ENCODE measurements around the gene ACVRL1. TPM values are rescaled to one million over a fixed set of nuclear protein-coding genes. Genes with fewer than 3 reads are reported as not detected.

Gene ACVRL1
- total RNA-seq, 1 experiment from 2014 or later = 0.98 TPM

DNA sequence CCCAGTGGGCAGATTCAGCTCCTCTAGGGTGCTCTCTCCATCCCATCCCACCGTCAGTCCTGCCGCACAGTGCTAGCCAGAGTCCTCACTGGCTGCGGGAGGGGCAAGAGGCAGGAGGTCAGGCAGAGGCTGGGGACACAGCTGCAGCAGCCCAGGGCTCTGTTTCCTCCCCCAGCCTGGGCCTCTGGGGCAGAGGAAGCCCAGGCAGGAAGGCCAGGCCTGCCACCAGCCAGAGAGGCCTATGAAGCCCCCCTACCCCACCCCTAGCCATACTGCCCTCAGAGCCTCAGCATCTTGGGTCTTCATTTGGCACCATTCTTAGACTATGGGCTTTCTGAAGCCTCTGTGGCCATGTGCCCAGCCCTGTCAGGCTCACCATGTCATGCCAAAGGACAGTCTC, 3.4 kb downstream of the ACVRL1 start (continued):
- TF ChIP-seq, protein P1, sequence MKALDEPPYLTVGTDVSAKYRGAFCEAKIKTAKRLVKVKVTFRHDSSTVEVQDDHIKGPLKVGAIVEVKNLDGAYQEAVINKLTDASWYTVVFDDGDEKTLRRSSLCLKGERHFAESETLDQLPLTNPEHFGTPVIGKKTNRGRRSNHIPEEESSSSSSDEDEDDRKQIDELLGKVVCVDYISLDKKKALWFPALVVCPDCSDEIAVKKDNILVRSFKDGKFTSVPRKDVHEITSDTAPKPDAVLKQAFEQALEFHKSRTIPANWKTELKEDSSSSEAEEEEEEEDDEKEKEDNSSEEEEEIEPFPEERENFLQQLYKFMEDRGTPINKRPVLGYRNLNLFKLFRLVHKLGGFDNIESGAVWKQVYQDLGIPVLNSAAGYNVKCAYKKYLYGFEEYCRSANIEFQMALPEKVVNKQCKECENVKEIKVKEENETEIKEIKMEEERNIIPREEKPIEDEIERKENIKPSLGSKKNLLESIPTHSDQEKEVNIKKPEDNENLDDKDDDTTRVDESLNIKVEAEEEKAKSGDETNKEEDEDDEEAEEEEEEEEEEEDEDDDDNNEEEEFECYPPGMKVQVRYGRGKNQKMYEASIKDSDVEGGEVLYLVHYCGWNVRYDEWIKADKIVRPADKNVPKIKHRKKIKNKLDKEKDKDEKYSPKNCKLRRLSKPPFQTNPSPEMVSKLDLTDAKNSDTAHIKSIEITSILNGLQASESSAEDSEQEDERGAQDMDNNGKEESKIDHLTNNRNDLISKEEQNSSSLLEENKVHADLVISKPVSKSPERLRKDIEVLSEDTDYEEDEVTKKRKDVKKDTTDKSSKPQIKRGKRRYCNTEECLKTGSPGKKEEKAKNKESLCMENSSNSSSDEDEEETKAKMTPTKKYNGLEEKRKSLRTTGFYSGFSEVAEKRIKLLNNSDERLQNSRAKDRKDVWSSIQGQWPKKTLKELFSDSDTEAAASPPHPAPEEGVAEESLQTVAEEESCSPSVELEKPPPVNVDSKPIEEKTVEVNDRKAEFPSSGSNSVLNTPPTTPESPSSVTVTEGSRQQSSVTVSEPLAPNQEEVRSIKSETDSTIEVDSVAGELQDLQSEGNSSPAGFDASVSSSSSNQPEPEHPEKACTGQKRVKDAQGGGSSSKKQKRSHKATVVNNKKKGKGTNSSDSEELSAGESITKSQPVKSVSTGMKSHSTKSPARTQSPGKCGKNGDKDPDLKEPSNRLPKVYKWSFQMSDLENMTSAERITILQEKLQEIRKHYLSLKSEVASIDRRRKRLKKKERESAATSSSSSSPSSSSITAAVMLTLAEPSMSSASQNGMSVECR (CRISPR knock-in tag; IDR thresholded peaks at IDR 0.05; ENCODE audit: borderline replicate concordance) = no peak

DNA sequence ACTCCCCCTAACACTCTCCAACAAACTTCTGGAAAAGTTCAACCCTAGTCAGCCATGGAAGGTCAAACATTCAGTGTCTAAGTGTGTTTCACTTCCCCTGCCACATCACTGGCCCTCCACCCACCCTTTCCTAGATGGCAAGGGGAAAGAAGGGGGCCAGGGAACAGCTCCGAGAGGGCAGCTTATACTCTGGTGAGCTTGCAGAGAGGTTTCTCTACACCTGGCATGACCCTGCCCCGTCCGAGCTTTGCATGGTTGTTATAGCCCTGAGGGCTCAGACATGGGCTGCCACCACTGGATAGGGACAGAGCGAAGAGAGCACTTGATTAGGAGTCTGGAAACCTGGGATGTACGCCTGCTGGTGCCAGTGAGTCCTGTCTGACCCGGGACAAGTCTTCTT, 4.0 kb downstream of the ACVRL1 start:
- H3K27me3 Mint-ChIP-seq (ENCODE audit: low read depth) = peaks cover 40% of the 10 kb centered on the region
- H3K4me3 Mint-ChIP-seq = no peak overlapping the region
- H3K27ac Mint-ChIP-seq = no peak overlapping the region
- H3K36me3 Mint-ChIP-seq = no peaks in the 10 kb centered on the region
- DNase-seq (ENCODE audit: low spot score) (no peak), ATAC-seq (no peak)
- TF ChIP-seq TEAD1 (CRISPR knock-in tag; IDR thresholded peaks at IDR 0.05) = no peak
- TF ChIP-seq KAT7 (CRISPR knock-in tag; IDR thresholded peaks at IDR 0.05; ENCODE audit: borderline replicate concordance) = no peak
- no peak for TF ChIP-seq ZNF317 (CRISPR knock-in tag; IDR thresholded peaks at IDR 0.05; ENCODE audit: borderline replicate concordance, low read depth)
- no peak for TF ChIP-seq ZNF263 (CRISPR knock-in tag; IDR thresholded peaks at IDR 0.05; ENCODE audit: low read depth)
- TF ChIP-seq, protein P2, sequence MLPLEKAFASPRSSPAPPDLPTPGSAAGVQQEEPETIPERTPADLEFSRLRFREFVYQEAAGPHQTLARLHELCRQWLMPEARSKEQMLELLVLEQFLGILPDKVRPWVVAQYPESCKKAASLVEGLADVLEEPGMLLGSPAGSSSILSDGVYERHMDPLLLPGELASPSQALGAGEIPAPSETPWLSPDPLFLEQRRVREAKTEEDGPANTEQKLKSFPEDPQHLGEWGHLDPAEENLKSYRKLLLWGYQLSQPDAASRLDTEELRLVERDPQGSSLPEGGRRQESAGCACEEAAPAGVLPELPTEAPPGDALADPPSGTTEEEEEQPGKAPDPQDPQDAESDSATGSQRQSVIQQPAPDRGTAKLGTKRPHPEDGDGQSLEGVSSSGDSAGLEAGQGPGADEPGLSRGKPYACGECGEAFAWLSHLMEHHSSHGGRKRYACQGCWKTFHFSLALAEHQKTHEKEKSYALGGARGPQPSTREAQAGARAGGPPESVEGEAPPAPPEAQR (CRISPR knock-in tag; IDR thresholded peaks at IDR 0.05) = no peak
- TF ChIP-seq RORB (CRISPR knock-in tag; IDR thresholded peaks at IDR 0.05) = no peak
- TF ChIP-seq, protein P3, sequence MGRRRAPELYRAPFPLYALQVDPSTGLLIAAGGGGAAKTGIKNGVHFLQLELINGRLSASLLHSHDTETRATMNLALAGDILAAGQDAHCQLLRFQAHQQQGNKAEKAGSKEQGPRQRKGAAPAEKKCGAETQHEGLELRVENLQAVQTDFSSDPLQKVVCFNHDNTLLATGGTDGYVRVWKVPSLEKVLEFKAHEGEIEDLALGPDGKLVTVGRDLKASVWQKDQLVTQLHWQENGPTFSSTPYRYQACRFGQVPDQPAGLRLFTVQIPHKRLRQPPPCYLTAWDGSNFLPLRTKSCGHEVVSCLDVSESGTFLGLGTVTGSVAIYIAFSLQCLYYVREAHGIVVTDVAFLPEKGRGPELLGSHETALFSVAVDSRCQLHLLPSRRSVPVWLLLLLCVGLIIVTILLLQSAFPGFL (CRISPR knock-in tag; IDR thresholded peaks at IDR 0.05; ENCODE audit: borderline replicate concordance) = no peak
- TF ChIP-seq ELF4 (CRISPR knock-in tag; IDR thresholded peaks at IDR 0.05; ENCODE audit: low read depth) = no peak
- TF ChIP-seq, protein P4, sequence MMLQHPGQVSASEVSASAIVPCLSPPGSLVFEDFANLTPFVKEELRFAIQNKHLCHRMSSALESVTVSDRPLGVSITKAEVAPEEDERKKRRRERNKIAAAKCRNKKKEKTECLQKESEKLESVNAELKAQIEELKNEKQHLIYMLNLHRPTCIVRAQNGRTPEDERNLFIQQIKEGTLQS (CRISPR knock-in tag; conservative IDR thresholded peaks at IDR 0.05) = no peak
- TF ChIP-seq, protein P5, sequence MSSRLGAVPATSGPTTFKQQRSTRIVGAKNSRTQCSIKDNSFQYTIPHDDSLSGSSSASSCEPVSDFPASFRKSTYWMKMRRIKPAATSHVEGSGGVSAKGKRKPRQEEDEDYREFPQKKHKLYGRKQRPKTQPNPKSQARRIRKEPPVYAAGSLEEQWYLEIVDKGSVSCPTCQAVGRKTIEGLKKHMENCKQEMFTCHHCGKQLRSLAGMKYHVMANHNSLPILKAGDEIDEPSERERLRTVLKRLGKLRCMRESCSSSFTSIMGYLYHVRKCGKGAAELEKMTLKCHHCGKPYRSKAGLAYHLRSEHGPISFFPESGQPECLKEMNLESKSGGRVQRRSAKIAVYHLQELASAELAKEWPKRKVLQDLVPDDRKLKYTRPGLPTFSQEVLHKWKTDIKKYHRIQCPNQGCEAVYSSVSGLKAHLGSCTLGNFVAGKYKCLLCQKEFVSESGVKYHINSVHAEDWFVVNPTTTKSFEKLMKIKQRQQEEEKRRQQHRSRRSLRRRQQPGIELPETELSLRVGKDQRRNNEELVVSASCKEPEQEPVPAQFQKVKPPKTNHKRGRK (CRISPR knock-in tag; IDR thresholded peaks at IDR 0.05; ENCODE audit: borderline replicate concordance) = no peak
- no peak for TF ChIP-seq GTF2I (CRISPR knock-in tag; conservative IDR thresholded peaks at IDR 0.05)
- no peak for TF ChIP-seq NR1H2 (CRISPR knock-in tag; IDR thresholded peaks at IDR 0.05)
- no peak for TF ChIP-seq EMX1 (CRISPR knock-in tag; IDR thresholded peaks at IDR 0.05)
- CTCF ChIA-PET = interaction anchor here (1.1 to 5.5 kb wide), 9 partner anchors 9 to 111 kb away, joined by 3 to 143 read pairs (median 24); partner anchors contain the start of gene ANKRD33
- POLR2A ChIA-PET = no interaction called here
- H3K4me1 Mint-ChIP-seq = peaks cover 22% of the 10 kb centered on the region
- no peaks in the 10 kb centered on the region for H3K9me3 Mint-ChIP-seq

All from WTC11 (cell line).